OCI-LY3 (cell line): Measurements from ENCODE around the gene ANKRD11.
"Not testable (repeated sequence)": the region's sequence is repeated elsewhere in the genome, so short reads cannot be mapped to it uniquely, and the experiment has no call there.

Experiments
- H2AFZ ChIP-seq: fragments of 200-600, 300-600 bp; shearing (Covaris generic); 2 replicates; pipeline ENCODE4 v1.6.0; 2014; ENCODE audit warnings: antibody characterized with exemption, low read depth, low read length
- H3K27ac ChIP-seq: fragments of 200-600, 300-600 bp; sonication (generic); 2 replicates; pipeline ENCODE4 v1.5.1; 2014; ENCODE audit warnings: mild to moderate bottlenecking, low read length, moderate library complexity, mixed read lengths
- H3K27me3 ChIP-seq: fragments of 200-600, 300-600 bp; sonication (generic); 2 replicates; pipeline ENCODE4 v1.6.1; 2014; ENCODE audit warnings: low read depth, low read length, mixed read lengths
- H3K36me3 ChIP-seq: fragments of 200-600, 300-600 bp; sonication (generic); replicated peaks from 2 replicates; pipeline ENCODE3; 2014; ENCODE audit warnings: low read depth, low read length, mixed read lengths
- H3K4me1 ChIP-seq: fragments of 300-600, 200-600 bp; sonication (generic); 2 replicates; pipeline ENCODE4 v1.6.1; 2014; ENCODE audit warnings: low read length, mixed read lengths
- H3K4me2 ChIP-seq: fragments of 200-600, 300-600 bp; sonication (generic); 2 replicates; pipeline ENCODE4 v1.6.1; 2014; ENCODE audit warnings: low read length, mixed read lengths
- H3K4me3 ChIP-seq: fragments of 300-600, 200-600 bp; sonication (generic); 2 replicates; pipeline ENCODE4 v1.5.1; 2014; ENCODE audit warnings: antibody characterized with exemption, mild to moderate bottlenecking, low read length, moderate library complexity
- H3K79me2 ChIP-seq: fragments of 300-600, 200-600 bp; shearing (Covaris generic); 2 replicates; pipeline ENCODE4 v1.6.1; 2014; ENCODE audit warnings: mild to moderate bottlenecking, low read length, mixed read lengths
- H3K9ac ChIP-seq: fragments of 300-600, 200-600 bp; shearing (Covaris generic); 2 replicates; pipeline ENCODE4 v1.6.0; 2014; ENCODE audit warnings: mild to moderate bottlenecking, low read length, moderate library complexity
- H3K9me3 ChIP-seq: fragments of 200-600, 300-600 bp; shearing (Covaris generic); 2 replicates; pipeline ENCODE4 v1.6.1; 2014; ENCODE audit warnings: low read length, mixed read lengths; ENCODE audit not compliant: insufficient read depth
- H4K20me1 ChIP-seq: fragments of 200-600, 300-600 bp; sonication (generic); 2 replicates; pipeline ENCODE4 v1.6.1; 2016; ENCODE audit warnings: low read length, mixed read lengths; ENCODE audit not compliant: insufficient read depth
- CTCF ChIP-seq: fragments of 200-600, 300-600 bp; sonication (generic); IDR thresholded peaks from 2 replicates; pipeline ENCODE4 v1.5.1; 2014; ENCODE audit warnings: antibody characterized with exemption, low read length, low read depth
- EZH2phosphoT487 ChIP-seq: fragments of 200-600 bp; shearing (Covaris generic); IDR thresholded peaks from 2 replicates; pipeline ENCODE4 v1.6.1; 2018; ENCODE audit warnings: antibody characterized with exemption, mixed run types, low read depth

ANKRD11 gene

GRCh38 chr16:89437251-89437987 is 52.9 kb downstream of the ANKRD11 start:
- no peak overlapping the region for H3K27ac ChIP-seq
- H3K9ac ChIP-seq, result no peak overlapping the region
- no peak overlapping the region for H2AFZ ChIP-seq
- H3K4me3 ChIP-seq, result no peak overlapping the region
- H3K27me3 ChIP-seq, result no peaks in the 10 kb centered on the region
- no peak overlapping the region for H3K4me2 ChIP-seq
- H3K9me3 ChIP-seq, result no peaks in the 10 kb centered on the region
- peaks cover 5% of the 10 kb centered on the region; the same call in 1 of the 2 replicates for H3K4me1 ChIP-seq
- peaks cover 100% of the 10 kb centered on the region for H4K20me1 ChIP-seq
- no peak for TF ChIP-seq CTCF
- no peak for TF ChIP-seq EZH2phosphoT487
- H3K36me3 ChIP-seq, result peaks cover 5% of the 10 kb centered on the region
- peaks cover 100% of the 10 kb centered on the region for H3K79me2 ChIP-seq

- TF ChIP-seq CTCF (no peak), EZH2phosphoT487 (no peak)
- Histone ChIP-seq H4K20me1 (peaks cover 100% of the 10 kb centered on the region), H3K9ac (no peak overlapping the region), H3K79me2 (peaks cover 100% of the 10 kb centered on the region), H3K9me3 (no peaks in the 10 kb centered on the region), H3K27me3 (no peaks in the 10 kb centered on the region), H2AFZ (no peak overlapping the region), H3K4me2 (no peak overlapping the region), H3K4me3 (no peak overlapping the region), H3K27ac (no peak overlapping the region), H3K36me3 (peaks cover 5% of the 10 kb centered on the region), H3K4me1 (peaks cover 5% of the 10 kb centered on the region; the same call in 1 of the 2 replicates)
Observed at GRCh38 chr16:89436366-89436765, 54.0 kb downstream of the ANKRD11 start.

- H3K9ac ChIP-seq, H3K4me3 ChIP-seq, H3K4me2 ChIP-seq, H3K4me1 ChIP-seq, H2AFZ ChIP-seq, H3K27ac ChIP-seq, H3K36me3 ChIP-seq, H3K9me3 ChIP-seq, H3K27me3 ChIP-seq: not testable (repeated sequence)
- Histone ChIP-seq H4K20me1 (peaks cover 97% of the 10 kb centered on the region), H3K79me2 (peaks cover 98% of the 10 kb centered on the region)
Observed at GRCh38 chr16:89435059-89435458, 55.3 kb downstream of the ANKRD11 start.

- H4K20me1 ChIP-seq, result peaks cover 92% of the 10 kb centered on the region
- no peak overlapping the region for H2AFZ ChIP-seq
- no peak for TF ChIP-seq EZH2phosphoT487
- no peaks in the 10 kb centered on the region for H3K27me3 ChIP-seq
- H3K36me3 ChIP-seq, result peaks cover 5% of the 10 kb centered on the region
- H3K79me2 ChIP-seq, result peaks cover 92% of the 10 kb centered on the region
- no peak overlapping the region for H3K27ac ChIP-seq
- no peak overlapping the region for H3K4me3 ChIP-seq
- no peaks in the 10 kb centered on the region for H3K9me3 ChIP-seq
- H3K4me1 ChIP-seq, result peaks cover 5% of the 10 kb centered on the region; the same call in 1 of the 2 replicates
- no peak overlapping the region for H3K9ac ChIP-seq
- H3K4me2 ChIP-seq, result no peak overlapping the region
Observed at GRCh38 chr16:89434490-89434889, 55.9 kb downstream of the ANKRD11 start.

- not testable (repeated sequence) for H3K4me3 ChIP-seq, H3K9me3 ChIP-seq, H3K36me3 ChIP-seq, H3K9ac ChIP-seq, H3K27ac ChIP-seq, H2AFZ ChIP-seq, H3K27me3 ChIP-seq, H3K4me1 ChIP-seq, H3K4me2 ChIP-seq
- Histone ChIP-seq H3K79me2 (peaks cover 88% of the 10 kb centered on the region), H4K20me1 (peaks cover 87% of the 10 kb centered on the region)
Observed at GRCh38 chr16:89433363-89433984, 56.9 kb downstream of the ANKRD11 start.
